DND-41 (cell line): Measurements from ENCODE around the gene ISYNA1.

Experiments
- ATAC-seq: fragments of 200-7000 bp; cut with Tn5 transposase; 3 replicates; pipeline ENCODE4 v1.9.1; 2021; ENCODE audit warnings: low read depth; ENCODE audit not compliant: insufficient read depth
- DNase-seq: peaks from one replicate; pipeline ENCODE4 v3.0.0-alpha.2; 2020
- H2AFZ ChIP-seq: 2 replicates; pipeline ENCODE4 v1.6.0; 2012; ENCODE audit warnings: low read depth, low read length
- H3K27ac ChIP-seq: 2 replicates; pipeline ENCODE4 v1.5.1; 2012; ENCODE audit warnings: low read length, inconsistent platforms
- H3K27me3 ChIP-seq: fragments of 200-600 bp; sonication (generic); 2 replicates; pipeline ENCODE4 v1.6.0; 2012; ENCODE audit warnings: low read length, mild to moderate bottlenecking, inconsistent platforms; ENCODE audit not compliant: insufficient read depth, poor library complexity
- H3K36me3 ChIP-seq: 2 replicates; pipeline ENCODE4 v1.5.1; 2012; ENCODE audit warnings: low read length, inconsistent platforms; ENCODE audit not compliant: insufficient read depth
- H3K4me1 ChIP-seq: 2 replicates; pipeline ENCODE4 v1.5.1; 2012; ENCODE audit warnings: mild to moderate bottlenecking, low read length; ENCODE audit not compliant: insufficient read depth
- H3K4me2 ChIP-seq: 2 replicates; pipeline ENCODE4 v1.6.0; 2012; ENCODE audit warnings: mild to moderate bottlenecking, moderate library complexity, low read length, inconsistent platforms; ENCODE audit not compliant: insufficient read depth
- H3K4me3 ChIP-seq, 2 experiments: fragments of 200-600 bp in 1 of 2; shearing (Covaris generic) in 1 of 2; 2 replicates each; pipeline ENCODE4 v1.5.1; 2012 to 2016; ENCODE audit warnings: inconsistent platforms in 2 of 2, low read length in 2 of 2, mild to moderate bottlenecking in 2 of 2, low read depth in 1 of 2, moderate library complexity in 1 of 2
- H3K79me2 ChIP-seq: 2 replicates; pipeline ENCODE4 v1.6.0; 2012; ENCODE audit warnings: low read length, inconsistent platforms; ENCODE audit not compliant: insufficient read depth
- H3K9ac ChIP-seq: 2 replicates; pipeline ENCODE4 v1.6.0; 2012; ENCODE audit warnings: low read depth, mild to moderate bottlenecking, inconsistent platforms, low read length, moderate library complexity
- H3K9me3 ChIP-seq: 2 replicates; pipeline ENCODE4 v1.5.1; 2012; ENCODE audit warnings: low read length, moderate library complexity, mild to moderate bottlenecking, inconsistent platforms; ENCODE audit not compliant: insufficient read depth, severe bottlenecking
- H4K20me1 ChIP-seq: 2 replicates; pipeline ENCODE4 v1.6.0; 2012; ENCODE audit warnings: low read length; ENCODE audit not compliant: insufficient read depth
- EZH2 ChIP-seq: IDR thresholded peaks from 3 replicates; pipeline ENCODE4 v1.6.1; 2012; ENCODE audit warnings: borderline replicate concordance, low read depth, mild to moderate bottlenecking, moderate library complexity, low read length, inconsistent platforms; ENCODE audit not compliant: severe bottlenecking
- TF ChIP-seq, protein P1 (sequence below): IDR thresholded peaks from 2 replicates; pipeline ENCODE4 v1.5.1; 2012; ENCODE audit warnings: borderline replicate concordance, low read length, moderate library complexity, mild to moderate bottlenecking; ENCODE audit not compliant: poor library complexity, severe bottlenecking; ENCODE audit errors: extremely low read depth

Gene ISYNA1

GRCh38 chr19:18420930-18421329 is 17.0 kb downstream of the ISYNA1 start:
- Histone ChIP-seq H3K4me3 (peak overlapping the region in 1 of 2 experiments; percentile 70; a peak in 2 of 4 replicates), H3K79me2 (peaks cover 68% of the 10 kb centered on the region)

DNA sequence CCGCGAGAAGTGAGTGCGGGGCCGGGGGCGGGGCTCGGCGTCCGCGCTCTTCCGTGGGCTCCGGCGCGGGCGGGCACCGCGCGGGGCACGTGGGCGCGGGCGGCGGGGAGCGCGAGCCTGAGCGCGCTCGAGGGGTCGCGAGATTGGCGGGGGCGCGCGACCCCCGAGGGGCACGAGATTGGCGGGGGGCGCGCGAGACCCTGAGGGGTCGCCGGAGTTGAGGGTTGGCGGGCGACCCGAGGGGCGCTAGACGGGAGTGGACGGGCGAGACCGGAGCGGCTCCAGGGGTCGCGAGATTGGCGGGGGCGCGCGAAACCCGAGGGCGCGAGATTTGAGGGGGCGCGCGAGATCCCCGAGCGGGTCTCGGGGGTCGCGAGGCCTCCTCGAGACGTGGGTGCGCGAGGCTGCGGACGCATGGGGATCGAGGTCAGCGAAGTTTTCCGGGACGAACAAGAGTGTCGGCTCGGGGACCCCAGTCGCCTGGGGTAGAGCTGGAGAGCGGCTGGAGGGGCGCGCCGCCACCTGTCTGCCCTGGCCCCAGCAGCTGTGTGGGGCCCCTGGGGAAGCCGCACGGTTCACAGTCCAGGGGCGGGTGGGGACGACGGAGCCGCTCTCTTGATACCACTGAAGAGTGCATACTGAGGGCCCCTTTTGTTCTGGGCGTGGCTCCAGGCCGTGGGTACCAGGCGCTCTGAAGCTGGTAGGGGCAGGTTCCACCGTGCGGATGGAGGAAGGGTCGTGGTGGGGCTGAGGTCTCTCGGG is 18.1 kb downstream of the ISYNA1 start:
- H3K27me3 ChIP-seq: peaks cover 24% of the 10 kb centered on the region
- peak overlapping the region; percentile 58 to 70; a peak in 3 of 4 replicates for H3K4me3 ChIP-seq
- no peaks in the 10 kb centered on the region for H3K9me3 ChIP-seq
- H3K4me1 ChIP-seq: peaks cover 74% of the 10 kb centered on the region
- TF ChIP-seq EZH2: no peak
- TF ChIP-seq, protein P1, sequence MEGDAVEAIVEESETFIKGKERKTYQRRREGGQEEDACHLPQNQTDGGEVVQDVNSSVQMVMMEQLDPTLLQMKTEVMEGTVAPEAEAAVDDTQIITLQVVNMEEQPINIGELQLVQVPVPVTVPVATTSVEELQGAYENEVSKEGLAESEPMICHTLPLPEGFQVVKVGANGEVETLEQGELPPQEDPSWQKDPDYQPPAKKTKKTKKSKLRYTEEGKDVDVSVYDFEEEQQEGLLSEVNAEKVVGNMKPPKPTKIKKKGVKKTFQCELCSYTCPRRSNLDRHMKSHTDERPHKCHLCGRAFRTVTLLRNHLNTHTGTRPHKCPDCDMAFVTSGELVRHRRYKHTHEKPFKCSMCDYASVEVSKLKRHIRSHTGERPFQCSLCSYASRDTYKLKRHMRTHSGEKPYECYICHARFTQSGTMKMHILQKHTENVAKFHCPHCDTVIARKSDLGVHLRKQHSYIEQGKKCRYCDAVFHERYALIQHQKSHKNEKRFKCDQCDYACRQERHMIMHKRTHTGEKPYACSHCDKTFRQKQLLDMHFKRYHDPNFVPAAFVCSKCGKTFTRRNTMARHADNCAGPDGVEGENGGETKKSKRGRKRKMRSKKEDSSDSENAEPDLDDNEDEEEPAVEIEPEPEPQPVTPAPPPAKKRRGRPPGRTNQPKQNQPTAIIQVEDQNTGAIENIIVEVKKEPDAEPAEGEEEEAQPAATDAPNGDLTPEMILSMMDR: no peak
- peak overlapping the region; percentile 66 for H2AFZ ChIP-seq
- H3K4me2 ChIP-seq: peak overlapping the region; percentile 88
- peaks cover 7% of the 10 kb centered on the region; the same call in 1 of the 2 replicates for H3K36me3 ChIP-seq
- DNase-seq (peak; percentile 71), ATAC-seq (peak; percentile 54)
- peak overlapping the region; percentile 76 for H3K9ac ChIP-seq
- H3K79me2 ChIP-seq: peaks cover 58% of the 10 kb centered on the region
- peaks cover 53% of the 10 kb centered on the region for H4K20me1 ChIP-seq
- peak overlapping the region; percentile 48 for H3K27ac ChIP-seq

More at GRCh38 chr19:18420930-18421329, 17.0 kb downstream of the ISYNA1 start:
- H3K27ac ChIP-seq: no peak overlapping the region
- H3K27me3 ChIP-seq: peaks cover 21% of the 10 kb centered on the region
- no peak overlapping the region for H2AFZ ChIP-seq
- ATAC-seq: no peak
- H3K9ac ChIP-seq: peak overlapping the region; percentile 76
- peaks cover 64% of the 10 kb centered on the region for H3K4me1 ChIP-seq
- H3K36me3 ChIP-seq: peaks cover 7% of the 10 kb centered on the region; the same call in 1 of the 2 replicates
- TF ChIP-seq, protein P1: no peak
- TF ChIP-seq EZH2: no peak
- H3K9me3 ChIP-seq: no peaks in the 10 kb centered on the region
- no peak for DNase-seq
- peak overlapping the region; percentile 88 for H3K4me2 ChIP-seq
- H4K20me1 ChIP-seq: peaks cover 62% of the 10 kb centered on the region

- Histone ChIP-seq H3K4me3 (peak within 1 kb of the TSS; percentile 58 to 70; a peak in 3 of 4 replicates), H3K79me2 (peaks cover 52% of the 10 kb centered on the region), H2AFZ (peak within 1 kb of the TSS; percentile 66), H3K27me3 (peaks cover 27% of the 10 kb centered on the region), H3K9ac (peak within 1 kb of the TSS; percentile 76), H4K20me1 (peaks cover 52% of the 10 kb centered on the region), H3K27ac (peak within 1 kb of the TSS; percentile 48), H3K4me2 (peak within 1 kb of the TSS; percentile 88), H3K36me3 (peaks cover 7% of the 10 kb centered on the region; the same call in 1 of the 2 replicates), H3K9me3 (no peaks in the 10 kb centered on the region), H3K4me1 (peaks cover 81% of the 10 kb centered on the region)
- no peak for TF ChIP-seq EZH2
- TF ChIP-seq, protein P1: peak; percentile 25
- ATAC-seq (peak; percentile 27), DNase-seq (peak; percentile 73)
Measured at GRCh38 chr19:18419195-18419698, 18.7 kb downstream of the ISYNA1 start, which contains the start of gene SSBP4. TSS of gene SSBP4 (plus strand) at chr19:18419398. CDS start at chr19:18419649, 251 bp downstream.
